ENCODE data around the gene CHAT. TPM values are rescaled to one million over a fixed set of nuclear protein-coding genes. Genes with fewer than 3 reads are reported as not detected.

The CHAT gene
- total and polyA plus RNA-seq, 2 donors (not counting 3 experiments of a cell fraction or from before 2014, with no cell fraction given): not detected

- no peaks in the 10 kb centered on the region for H3K36me3 ChIP-seq (ENCODE audit: control insufficient read depth in 2 of 2, extremely low read depth in 1 of 2, insufficient read depth in 2 of 2, low read length in 2 of 2)
- intact Hi-C loops (cut with micrococcal nuclease) (no loop called here), dilution Hi-C loops (cut with MboI; ENCODE audit: extremely low pct_ligation_motif_present, low sequenced_read_pairs) (no loop called here)
- H3K9me3 ChIP-seq (replicated peaks; ENCODE audit: control insufficient read depth, insufficient read depth, low read length): no peaks in the 10 kb centered on the region
- no peaks in the 10 kb centered on the region for H3K27me3 ChIP-seq (ENCODE audit: control insufficient read depth in 2 of 2, insufficient read depth in 2 of 2, low read length in 2 of 2)
- H2AFZ ChIP-seq (ENCODE audit: low read depth, low read length): no peak overlapping the region
- no peak overlapping the region for H3K9ac ChIP-seq (replicated peaks; ENCODE audit: extremely low read depth, insufficient read depth, low read length)
- no peaks in the 10 kb centered on the region for H3K79me2 ChIP-seq (ENCODE audit: control insufficient read depth, insufficient read depth, low read length)
- no peak overlapping the region for H3K4me3 ChIP-seq (replicated peaks in 1 of 3; ENCODE audit: insufficient read depth in 1 of 3, low read depth in 1 of 3, low read length in 3 of 3)
- H4K20me1 ChIP-seq (replicated peaks; ENCODE audit: control insufficient read depth, extremely low read depth, insufficient read depth, low read length): no peaks in the 10 kb centered on the region
- BruUV-seq (replicated peaks): no TSS peak
- no peak overlapping the region for H3K27ac ChIP-seq (ENCODE audit: insufficient read depth, low read depth, low read length)
- no peaks in the 10 kb centered on the region for H3K4me1 ChIP-seq (ENCODE audit: control insufficient read depth, extremely low read depth, insufficient read depth, low read length)
- H3K9me1 ChIP-seq (replicated peaks; ENCODE audit: control insufficient read depth, extremely low read depth, insufficient read depth, low read length): no peaks in the 10 kb centered on the region
- FAIRE-seq: no peak
- TF ChIP-seq MAX (IDR thresholded peaks at IDR 0.05; ENCODE audit: insufficient read depth, insufficient read length) (no peak), JUN (IDR thresholded peaks at IDR 0.05; ENCODE audit: borderline replicate concordance, insufficient read depth, insufficient read length, low read depth) (no peak), MYC (IDR thresholded peaks at IDR 0.05; ENCODE audit: low read depth, low read length) (no peak), GATA2 (IDR thresholded peaks at IDR 0.05; ENCODE audit: insufficient read depth, insufficient read length, low read depth, low read length) (no peak), POLR2A (IDR thresholded peaks at IDR 0.05; ENCODE audit: low read depth, low read length) (no peak), POLR2AphosphoS5 (IDR thresholded peaks at IDR 0.05; ENCODE audit: insufficient read depth, low read depth, low read length) (no peak), CTCF (IDR thresholded peaks at IDR 0.05; ENCODE audit: extremely low read depth in 1 of 2, insufficient read depth in 1 of 2, low read depth in 1 of 2, low read length in 2 of 2) (no peak), EZH2 (IDR thresholded peaks at IDR 0.05; ENCODE audit: borderline replicate concordance, low read depth, low read length, severe bottlenecking) (no peak), FOS (IDR thresholded peaks at IDR 0.05; ENCODE audit: borderline replicate concordance, insufficient read depth, low read length) (no peak)
- ChIA-PET POLR2A (no interaction called here), CTCF (no interaction called here)
- DNase-seq (ENCODE audit: low read depth, low spot score): no peak
- H3K4me2 ChIP-seq (ENCODE audit: insufficient read depth, low read length): no peak overlapping the region
These were observed 97.1 kb downstream of the CHAT start for GRCh38 chr10:49710966-49711365.
